Pancreas (tissue), 10 donors: ENCODE measurements around the gene FMN2. TPM values are rescaled to one million over a fixed set of nuclear protein-coding genes. Genes with fewer than 3 reads are reported as not detected.

Experiments
- ATAC-seq, 4 donors: fragments of 200-7000 bp; cut with Tn5 transposase; one replicate each; pipeline versions ENCODE4 v1.8.0 to v1.9.1; 2020; ENCODE audit warnings: mild to moderate bottlenecking in 4 of 4, moderate library complexity in 4 of 4
- DNase-seq, 6 donors: peaks; one replicate each; pipeline ENCODE4 v3.0.0-alpha.2; 2020
- FAIRE-seq: peaks from 2 replicates; lab custom pipeline; 2012; peaks lifted over from hg19 to GRCh38; lab: Jason Lieb, UNC
- H3K27ac ChIP-seq, 4 donors: fragments of 200-600 bp; sonication (generic); 1 replicate in 3 of 4; 2 replicates in 1 of 4; pipeline versions ENCODE4 v1.5.0 to v1.8.0; 2020
- H3K27me3 ChIP-seq, 4 donors: fragments of 200-600 bp; one replicate each; pipeline ENCODE4 v1.8.0; 2021
- H3K36me3 ChIP-seq, 3 donors: fragments of 200-600 bp; sonication (generic) in 1 of 3; one replicate each; pipeline versions ENCODE4 v1.5.0 to v1.8.0; 2020 to 2021
- H3K4me1 ChIP-seq, 3 donors: fragments of 200-600 bp; one replicate each; pipeline ENCODE4 v1.8.0; 2021
- H3K4me3 ChIP-seq, 4 donors: fragments of 200-600 bp; sonication (generic) in 2 of 4; one replicate each; pipeline versions ENCODE4 v1.5.0 to v1.8.0; 2020 to 2021
- H3K9me3 ChIP-seq, 4 donors: fragments of 200-600 bp; one replicate each; pipeline ENCODE4 v1.8.0; 2021
- CTCF ChIP-seq, 4 donors: fragments of 200-600 bp; sonication (generic) in 3 of 4; IDR thresholded peaks; one replicate each; pipeline versions ENCODE4 v1.5.0 to v1.8.0; 2021; ENCODE audit warnings: antibody characterized with exemption in 4 of 4
- WGBS, 2 donors: extraction: QIAGEN DNeasy Blood & Tissue Kit; methylation state at CpG; one replicate each; pipeline ENCODE4 v1.1.7; 2013; 5-methylcytosine and 5-hydroxymethylcytosine counted together
- intact Hi-C, 3 donors: fragments of 100-400 bp; cut with DNase I; formaldehyde crosslinking; loops; one replicate each; pipeline versions ENCODE4 v1.11.1 to v1.14.2; 2022
- polyA plus RNA-seq, 2 donors: library from polyadenylated mRNA; stranded (reverse); fragments of 200-250 nt; gene quantifications; one replicate each; pipeline ENCODE4 v1.2.3, GENCODE V29; 2013
- total RNA-seq, 6 donors: library from RNA; stranded (reverse); fragmentation: NEBNext Ultra II Directional in 4 of 6; extraction: Animal tissue kit (Norgen Biotek cat#: 25700) in 4 of 6; gene quantifications; one replicate each; pipeline versions ENCODE4 v1.2.1 to v1.2.4, GENCODE V29; 2021 to 2023
- donor health status: healthy with polysubstance abuse.
- donor health status: DM: no; HTN: no; CAD: no; lungs with moderate emphysema.
- donor health status: DM: no; HTN: no; CAD: no.
- donor health status: control.
- donor health status: control.
- donor health status: Bipolar disorder and iron deficiency.
- donor health status: DM: yes; HTN: yes; CAD: no.
- donor health status: DM: no; HTN: no; CAD: no.
- donor health status: DM: no; HTN: no; CAD: no.
- donor health status: DM: yes; HTN: yes; CAD: no.

Gene FMN2
- total and polyA plus RNA-seq, 8 donors = 0.56 to 8.2 (median 2.0) TPM

- H3K27ac ChIP-seq = no peak overlapping the region
- H3K4me1 ChIP-seq = no peaks in the 10 kb centered on the region
- no peak overlapping the region for H3K4me3 ChIP-seq
- ATAC-seq (no peak), FAIRE-seq (no peak), DNase-seq (no peak)
- intact Hi-C loops = no loop called here
- no peak for TF ChIP-seq CTCF (IDR thresholded peaks at IDR 0.05)
- H3K9me3 ChIP-seq = no peaks in the 10 kb centered on the region
- H3K36me3 ChIP-seq = no peaks in the 10 kb centered on the region
- WGBS, 2 donors = 75 to 88% methylated on average over 6 of the region's 6 CpGs
- H3K27me3 ChIP-seq = no peaks in the 10 kb centered on the region
Measured at GRCh38 chr1:240245629-240246020, 153.9 kb downstream of the FMN2 start.

GRCh38 chr1:240247899-240248298 is 156.2 kb downstream of the FMN2 start:
- no peaks in the 10 kb centered on the region for H3K36me3 ChIP-seq
- DNase-seq (no peak), ATAC-seq (no peak), FAIRE-seq (no peak)
- intact Hi-C loops = no loop called here
- no peaks in the 10 kb centered on the region for H3K27me3 ChIP-seq
- no peak overlapping the region for H3K4me3 ChIP-seq
- H3K4me1 ChIP-seq = no peaks in the 10 kb centered on the region
- H3K27ac ChIP-seq = no peak overlapping the region
- no peaks in the 10 kb centered on the region for H3K9me3 ChIP-seq
- 11 to 14% methylated on average over 3 of the region's 3 CpGs for WGBS, 2 donors
- no peak for TF ChIP-seq CTCF (IDR thresholded peaks at IDR 0.05)

GRCh38 chr1:240254006-240254405 is 162.3 kb downstream of the FMN2 start:
- no peak overlapping the region for H3K27ac ChIP-seq
- no peak for ATAC-seq
- 89 to 93% methylated on average over 5 of the region's 5 CpGs for WGBS, 2 donors

GRCh38 chr1:240254778-240255291 is 163.2 kb downstream of the FMN2 start:
- Histone ChIP-seq H3K4me3 (no peak overlapping the region), H3K9me3 (no peaks in the 10 kb centered on the region), H3K4me1 (no peaks in the 10 kb centered on the region), H3K27ac (no peak overlapping the region), H3K36me3 (no peaks in the 10 kb centered on the region), H3K27me3 (no peaks in the 10 kb centered on the region)
- WGBS, 2 donors = 75 to 91% methylated on average over 11 of the region's 11 CpGs
- TF ChIP-seq CTCF (IDR thresholded peaks at IDR 0.05) = no peak
- DNase-seq (peak in 1 of 6 donors; percentile 44), ATAC-seq (no peak), FAIRE-seq (no peak)
- intact Hi-C loops = no loop called here

More at GRCh38 chr1:240254006-240254405, 162.3 kb downstream of the FMN2 start:
- no peak for TF ChIP-seq CTCF (IDR thresholded peaks at IDR 0.05)
- FAIRE-seq = no peak
- Histone ChIP-seq H3K9me3 (no peaks in the 10 kb centered on the region), H3K4me3 (no peak overlapping the region), H3K36me3 (no peaks in the 10 kb centered on the region), H3K4me1 (no peaks in the 10 kb centered on the region), H3K27me3 (no peaks in the 10 kb centered on the region)
- intact Hi-C loops = no loop called here
- peak in 1 of 6 donors; percentile 27 for DNase-seq

GRCh38 chr1:240255922-240256321 is 164.2 kb downstream of the FMN2 start:
- FAIRE-seq = no peak
- intact Hi-C loops = no loop called here
- Histone ChIP-seq H3K4me3 (no peak overlapping the region), H3K36me3 (no peaks in the 10 kb centered on the region), H3K4me1 (no peaks in the 10 kb centered on the region), H3K27me3 (no peaks in the 10 kb centered on the region), H3K9me3 (no peaks in the 10 kb centered on the region), H3K27ac (no peak overlapping the region)
- DNase-seq = no peak
- no peak for ATAC-seq
- TF ChIP-seq CTCF (IDR thresholded peaks at IDR 0.05) = no peak
- 72 to 76% methylated on average over 3 of the region's 3 CpGs for WGBS, 2 donors
